GM12891 (cell line): ENCODE results near the gene TANGO6.

ENCODE experiments used
- PAX5 ChIP-seq: IDR thresholded peaks from 2 replicates; pipeline ENCODE4 v1.6.1; 2011; ENCODE audit warnings: low read length, moderate library complexity, mild to moderate bottlenecking; ENCODE audit not compliant: insufficient read depth, severe bottlenecking
- POLR2A ChIP-seq: IDR thresholded peaks from 2 replicates; pipeline ENCODE4 v1.6.1; 2011; ENCODE audit warnings: low read depth, low read length, control low read depth
- POLR2AphosphoS5 ChIP-seq: IDR thresholded peaks from 2 replicates; pipeline ENCODE4 v1.6.1; 2011; ENCODE audit warnings: low read depth, low read length, control low read depth
- SPI1 ChIP-seq: IDR thresholded peaks from 2 replicates; pipeline ENCODE4 v1.6.1; 2011; ENCODE audit warnings: low read depth, low read length, control low read depth
- TAF1 ChIP-seq: IDR thresholded peaks from 2 replicates; pipeline ENCODE4 v1.6.1; 2011; ENCODE audit warnings: low read depth, low read length, control low read depth

GRCh38 chr16:68954911-68955635 is 111.7 kb downstream of the TANGO6 start:
- no peak for TF ChIP-seq POLR2AphosphoS5
- TF ChIP-seq POLR2A: no peak
- no peak for TF ChIP-seq SPI1
- no peak for TF ChIP-seq PAX5
- TF ChIP-seq TAF1: no peak
